ENCODE results near the gene CYP4V2.

CYP4V2 gene

GRCh38 chr4:186193851-186194250 lies 2.5 kb downstream of the CYP4V2 start:
- Histone ChIP-seq H3K4me1 (ENCODE audit: low read length) (no peaks in the 10 kb centered on the region), H3K27me3 (ENCODE audit: low read depth, low read length) (no peaks in the 10 kb centered on the region), H3K4me3 (ENCODE audit: low read length) (no peak overlapping the region), H3K4me2 (ENCODE audit: low read length) (no peak overlapping the region), H2AFZ (ENCODE audit: low read depth, low read length) (no peak overlapping the region), H3K9me3 (ENCODE audit: insufficient read depth, low read length) (no peaks in the 10 kb centered on the region), H3K27ac (ENCODE audit: low read length) (no peak overlapping the region), H3K36me3 (replicated peaks; ENCODE audit: low read depth, low read length) (no peaks in the 10 kb centered on the region), H3K9ac (ENCODE audit: low read length) (no peak overlapping the region), H3K79me2 (ENCODE audit: low read length) (no peaks in the 10 kb centered on the region), H4K20me1 (ENCODE audit: insufficient read depth, low read length) (no peaks in the 10 kb centered on the region)
- no peak for TF ChIP-seq CTCF (IDR thresholded peaks at IDR 0.05; ENCODE audit: low read depth, low read length)
- TF ChIP-seq EZH2phosphoT487 (IDR thresholded peaks at IDR 0.05; ENCODE audit: low read depth): no peak

DNA sequence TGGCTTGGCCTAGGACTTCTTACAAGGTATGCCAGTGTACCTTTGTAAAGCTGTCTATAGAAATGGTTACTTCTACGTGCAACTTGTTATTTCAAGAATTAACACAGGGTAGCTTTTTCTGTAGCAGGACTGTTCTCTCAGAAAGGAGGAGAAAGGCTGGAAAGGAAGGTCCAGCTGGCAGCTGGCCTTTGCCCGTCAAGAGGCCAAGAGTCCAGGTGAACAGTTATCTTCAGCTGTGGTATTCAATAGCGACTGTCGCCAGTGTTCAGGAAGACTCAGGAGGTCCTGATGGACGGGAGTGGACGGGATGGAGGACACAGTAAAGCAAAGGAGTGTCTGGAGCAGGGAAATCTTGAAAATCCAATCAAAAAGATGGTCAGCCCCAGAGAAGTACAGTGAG lies 4.7 kb downstream of the CYP4V2 start:
- no peak overlapping the region for H3K9ac ChIP-seq (ENCODE audit: low read length)
- no peak overlapping the region for H2AFZ ChIP-seq (ENCODE audit: low read depth, low read length)
- no peak overlapping the region for H3K4me2 ChIP-seq (ENCODE audit: low read length)
- no peak overlapping the region for H3K4me3 ChIP-seq (ENCODE audit: low read length)
- H3K4me1 ChIP-seq (ENCODE audit: low read length): no peaks in the 10 kb centered on the region
- H4K20me1 ChIP-seq (ENCODE audit: insufficient read depth, low read length): no peaks in the 10 kb centered on the region
- H3K9me3 ChIP-seq (ENCODE audit: insufficient read depth, low read length): no peaks in the 10 kb centered on the region
- H3K79me2 ChIP-seq (ENCODE audit: low read length): no peaks in the 10 kb centered on the region
- H3K36me3 ChIP-seq (replicated peaks; ENCODE audit: low read depth, low read length): no peaks in the 10 kb centered on the region
- no peak for TF ChIP-seq EZH2phosphoT487 (IDR thresholded peaks at IDR 0.05; ENCODE audit: low read depth)
- no peak for TF ChIP-seq CTCF (IDR thresholded peaks at IDR 0.05; ENCODE audit: low read depth, low read length)
- no peak overlapping the region for H3K27ac ChIP-seq (ENCODE audit: low read length)
- no peaks in the 10 kb centered on the region for H3K27me3 ChIP-seq (ENCODE audit: low read depth, low read length)

DNA sequence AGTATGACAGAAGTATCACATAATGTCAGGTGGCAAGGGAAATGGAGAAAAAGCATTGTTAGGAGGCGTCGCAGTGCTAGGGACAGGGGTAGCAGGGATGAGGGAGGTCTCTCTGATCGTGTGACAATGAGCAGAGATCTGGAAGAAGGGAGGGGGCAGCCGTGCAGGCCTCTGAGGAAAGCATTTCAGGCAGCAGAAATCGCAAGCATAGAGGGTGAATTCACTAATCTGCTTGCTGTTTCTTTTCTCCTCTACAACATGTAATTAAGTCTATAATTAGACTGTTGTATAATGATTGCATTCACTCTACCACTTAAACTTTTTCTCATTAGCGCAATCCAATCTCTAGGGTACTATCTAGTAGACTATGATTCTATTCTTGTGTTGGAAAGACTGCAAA lies 9.1 kb downstream of the CYP4V2 start:
- no peaks in the 10 kb centered on the region for H3K27me3 ChIP-seq (ENCODE audit: low read depth, low read length)
- no peaks in the 10 kb centered on the region for H3K36me3 ChIP-seq (replicated peaks; ENCODE audit: low read depth, low read length)
- H2AFZ ChIP-seq (ENCODE audit: low read depth, low read length): no peak overlapping the region
- H3K79me2 ChIP-seq (ENCODE audit: low read length): no peaks in the 10 kb centered on the region
- H3K4me1 ChIP-seq (ENCODE audit: low read length): no peaks in the 10 kb centered on the region
- H3K4me3 ChIP-seq (ENCODE audit: low read length): no peak overlapping the region
- H3K4me2 ChIP-seq (ENCODE audit: low read length): no peak overlapping the region
- no peak overlapping the region for H3K9ac ChIP-seq (ENCODE audit: low read length)
- no peak overlapping the region for H3K27ac ChIP-seq (ENCODE audit: low read length)
- H4K20me1 ChIP-seq (ENCODE audit: insufficient read depth, low read length): no peaks in the 10 kb centered on the region
- no peaks in the 10 kb centered on the region for H3K9me3 ChIP-seq (ENCODE audit: insufficient read depth, low read length)
- TF ChIP-seq EZH2phosphoT487 (IDR thresholded peaks at IDR 0.05; ENCODE audit: low read depth): no peak
- TF ChIP-seq CTCF (IDR thresholded peaks at IDR 0.05; ENCODE audit: low read depth, low read length): no peak

DNA sequence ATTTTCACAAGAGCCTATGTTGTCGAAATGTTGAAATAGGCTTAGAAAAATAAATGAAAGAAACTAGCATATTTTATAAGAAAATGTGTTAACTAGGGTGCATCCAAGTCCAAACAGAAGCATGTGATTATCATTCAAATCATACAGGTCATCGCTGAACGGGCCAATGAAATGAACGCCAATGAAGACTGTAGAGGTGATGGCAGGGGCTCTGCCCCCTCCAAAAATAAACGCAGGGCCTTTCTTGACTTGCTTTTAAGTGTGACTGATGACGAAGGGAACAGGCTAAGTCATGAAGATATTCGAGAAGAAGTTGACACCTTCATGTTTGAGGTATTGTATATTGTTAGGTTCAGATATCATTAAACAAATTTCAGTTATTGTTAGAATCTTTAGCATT lies 9.6 kb downstream of the CYP4V2 start:
- no peaks in the 10 kb centered on the region for H4K20me1 ChIP-seq (ENCODE audit: insufficient read depth, low read length)
- no peak for TF ChIP-seq EZH2phosphoT487 (IDR thresholded peaks at IDR 0.05; ENCODE audit: low read depth)
- no peak for TF ChIP-seq CTCF (IDR thresholded peaks at IDR 0.05; ENCODE audit: low read depth, low read length)
- no peak overlapping the region for H3K4me2 ChIP-seq (ENCODE audit: low read length)
- H3K9me3 ChIP-seq (ENCODE audit: insufficient read depth, low read length): no peaks in the 10 kb centered on the region
- H3K4me3 ChIP-seq (ENCODE audit: low read length): no peak overlapping the region
- H3K4me1 ChIP-seq (ENCODE audit: low read length): no peaks in the 10 kb centered on the region
- H3K9ac ChIP-seq (ENCODE audit: low read length): no peak overlapping the region
- no peak overlapping the region for H2AFZ ChIP-seq (ENCODE audit: low read depth, low read length)
- no peak overlapping the region for H3K27ac ChIP-seq (ENCODE audit: low read length)
- no peaks in the 10 kb centered on the region for H3K27me3 ChIP-seq (ENCODE audit: low read depth, low read length)
- no peaks in the 10 kb centered on the region for H3K79me2 ChIP-seq (ENCODE audit: low read length)
- no peaks in the 10 kb centered on the region for H3K36me3 ChIP-seq (replicated peaks; ENCODE audit: low read depth, low read length)
